ENCODE measurements around the gene PHRF1.

DNA sequence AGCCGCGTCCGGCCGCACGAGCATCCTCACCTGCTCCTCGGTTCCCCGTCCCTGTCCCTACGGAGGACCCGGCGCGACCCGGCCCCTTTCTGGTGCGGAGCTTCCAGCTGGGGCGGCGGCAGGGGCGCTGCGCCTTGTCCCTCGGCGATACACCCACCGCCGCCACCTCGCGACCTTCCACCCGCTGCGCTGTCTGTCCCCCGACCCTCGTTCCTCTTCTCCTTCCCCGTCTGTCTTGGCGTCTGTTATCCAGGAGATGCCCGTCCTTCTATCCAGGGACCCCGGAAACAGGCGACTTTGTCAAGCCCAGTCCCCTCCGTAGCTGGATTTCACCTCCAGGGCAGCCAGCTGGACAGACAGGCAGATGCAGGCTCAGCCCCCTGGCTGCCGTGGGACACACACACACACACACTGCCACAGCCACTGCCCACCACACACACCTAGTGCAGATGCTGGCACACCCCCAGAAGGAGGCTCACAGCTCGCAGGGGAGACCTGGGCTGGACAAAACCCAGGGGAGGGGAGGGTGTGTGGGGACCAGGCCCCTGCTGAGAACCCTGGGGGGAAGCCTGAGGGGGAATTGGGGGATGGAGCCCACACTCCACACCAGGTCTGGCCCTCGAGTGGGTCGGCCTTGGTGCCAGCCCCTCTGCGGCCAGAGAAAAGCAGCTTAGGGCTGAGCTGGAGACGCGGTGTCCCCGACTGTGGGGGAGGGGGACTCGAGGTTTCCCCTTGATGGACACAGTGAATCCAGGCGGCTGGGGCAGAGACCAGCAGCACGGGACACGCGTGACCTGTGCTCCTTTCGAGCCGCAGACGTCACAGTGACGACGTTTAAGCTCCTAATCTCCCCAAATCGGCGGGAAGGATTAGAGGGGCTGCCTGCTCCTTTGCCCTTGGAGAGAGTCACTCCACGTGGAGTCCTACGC is 61.6 kb downstream of the PHRF1 start:
- TF ChIP-seq TCF7L2 (IDR thresholded peaks at IDR 0.05; ENCODE audit: borderline replicate concordance, extremely low read depth, insufficient read depth, insufficient read length) (no peak), EZH2 (IDR thresholded peaks at IDR 0.05) (no peak), EZH2phosphoT487 (IDR thresholded peaks at IDR 0.05; ENCODE audit: borderline replicate concordance) (no peak), MAX (IDR thresholded peaks at IDR 0.05) (no peak), POLR2A (IDR thresholded peaks at IDR 0.05; ENCODE audit: borderline replicate concordance, extremely low read depth, insufficient read depth, insufficient read length) (no peak), SRF (IDR thresholded peaks at IDR 0.05; ENCODE audit: low read depth) (no peak), CEBPB (IDR thresholded peaks at IDR 0.05; ENCODE audit: low read depth) (no peak), CBX3 (IDR thresholded peaks at IDR 0.05; ENCODE audit: low read depth) (no peak), JUND (IDR thresholded peaks at IDR 0.05) (no peak), YY1 (IDR thresholded peaks at IDR 0.05; ENCODE audit: extremely low read depth, insufficient replicate concordance, low read depth, low read length) (no peak)
- TF ChIP-seq, protein P1, sequence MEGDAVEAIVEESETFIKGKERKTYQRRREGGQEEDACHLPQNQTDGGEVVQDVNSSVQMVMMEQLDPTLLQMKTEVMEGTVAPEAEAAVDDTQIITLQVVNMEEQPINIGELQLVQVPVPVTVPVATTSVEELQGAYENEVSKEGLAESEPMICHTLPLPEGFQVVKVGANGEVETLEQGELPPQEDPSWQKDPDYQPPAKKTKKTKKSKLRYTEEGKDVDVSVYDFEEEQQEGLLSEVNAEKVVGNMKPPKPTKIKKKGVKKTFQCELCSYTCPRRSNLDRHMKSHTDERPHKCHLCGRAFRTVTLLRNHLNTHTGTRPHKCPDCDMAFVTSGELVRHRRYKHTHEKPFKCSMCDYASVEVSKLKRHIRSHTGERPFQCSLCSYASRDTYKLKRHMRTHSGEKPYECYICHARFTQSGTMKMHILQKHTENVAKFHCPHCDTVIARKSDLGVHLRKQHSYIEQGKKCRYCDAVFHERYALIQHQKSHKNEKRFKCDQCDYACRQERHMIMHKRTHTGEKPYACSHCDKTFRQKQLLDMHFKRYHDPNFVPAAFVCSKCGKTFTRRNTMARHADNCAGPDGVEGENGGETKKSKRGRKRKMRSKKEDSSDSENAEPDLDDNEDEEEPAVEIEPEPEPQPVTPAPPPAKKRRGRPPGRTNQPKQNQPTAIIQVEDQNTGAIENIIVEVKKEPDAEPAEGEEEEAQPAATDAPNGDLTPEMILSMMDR (IDR thresholded peaks at IDR 0.05 in 2 of 3, conservative IDR thresholded peaks at IDR 0.05 in 1 of 3; ENCODE audit: borderline replicate concordance in 1 of 3, insufficient read depth in 1 of 3, low read depth in 2 of 3, low read length in 2 of 3): no peak

Measured in HCT116 (cell line).